Ectodermal cell (in vitro differentiated cells): Measurements from ENCODE around the gene PEMT.

ENCODE experiments used
- H3K27ac ChIP-seq: 2 replicates; pipeline ENCODE4 v1.7.0; 2013; ENCODE audit warnings: mild to moderate bottlenecking, low read depth, low read length; ENCODE audit not compliant: insufficient read depth, poor library complexity, severe bottlenecking
- H3K27me3 ChIP-seq: 2 replicates; pipeline ENCODE4 v1.7.0; 2013; ENCODE audit warnings: mild to moderate bottlenecking, low read length; ENCODE audit not compliant: insufficient read depth, control insufficient read depth, poor library complexity, severe bottlenecking
- H3K36me3 ChIP-seq: one replicate; pipeline ENCODE4 v1.7.0; 2013; ENCODE audit warnings: low read length; ENCODE audit not compliant: control insufficient read depth, insufficient read depth
- H3K4me1 ChIP-seq: one replicate; pipeline ENCODE4 v1.7.0; 2013; ENCODE audit warnings: low read length; ENCODE audit not compliant: control insufficient read depth, insufficient read depth
- H3K4me3 ChIP-seq: 2 replicates; pipeline ENCODE4 v1.7.0; 2013; ENCODE audit warnings: low read depth, low read length, control low read depth; ENCODE audit not compliant: insufficient read depth
- H3K9me3 ChIP-seq: 2 replicates; pipeline ENCODE4 v1.7.0; 2013; ENCODE audit warnings: mild to moderate bottlenecking, low read length, moderate library complexity; ENCODE audit not compliant: control insufficient read depth
- WGBS, 2 experiments: methylation state at CpG; one replicate each; pipeline ENCODE4 v1.1.7; 2013; ENCODE audit warnings: missing lambda C conversion rate in 2 of 2; 5-methylcytosine and 5-hydroxymethylcytosine counted together

PEMT gene

DNA sequence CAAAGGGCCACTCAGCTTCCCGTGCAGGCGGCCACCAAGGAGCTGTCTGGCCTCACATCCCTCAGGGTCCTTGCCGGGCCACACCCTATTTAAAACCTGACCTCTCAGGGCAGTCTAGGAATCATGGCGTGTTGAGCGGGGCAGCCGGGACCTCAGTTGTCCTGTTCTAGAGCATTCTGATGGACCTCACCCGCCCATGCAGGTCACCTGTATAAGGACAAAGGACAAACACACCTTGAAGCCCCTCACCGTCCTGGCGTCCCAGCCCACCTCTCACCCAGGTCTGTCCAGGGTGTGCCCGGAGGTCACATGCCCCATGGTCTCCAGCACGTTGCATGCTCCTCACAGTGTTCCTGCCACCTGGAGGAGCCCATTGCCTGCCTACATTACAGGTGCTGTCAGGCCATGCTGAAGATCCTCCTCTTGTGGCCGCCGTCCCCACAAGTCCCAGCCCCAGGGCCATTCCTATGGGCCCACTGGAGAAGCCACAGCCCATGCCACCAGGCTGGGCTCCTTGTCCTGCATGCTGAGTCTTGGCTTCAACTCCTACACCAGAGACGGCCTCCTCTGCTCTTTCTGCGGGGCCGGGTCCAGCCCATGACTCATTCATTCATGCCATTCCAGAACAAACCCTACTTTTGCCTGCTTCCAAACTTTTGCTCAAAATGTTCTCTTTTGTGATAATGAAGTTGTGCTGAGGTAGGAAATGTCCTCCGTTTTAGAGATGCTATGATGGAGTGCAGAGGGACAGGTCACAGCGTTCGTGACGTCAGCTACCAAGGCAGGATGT is 46.3 kb downstream of the PEMT start:
- no peak overlapping the region for H3K27ac ChIP-seq
- 94 to 95% methylated on average over 20 of the region's 20 CpGs for WGBS, 2 experiments

DNA sequence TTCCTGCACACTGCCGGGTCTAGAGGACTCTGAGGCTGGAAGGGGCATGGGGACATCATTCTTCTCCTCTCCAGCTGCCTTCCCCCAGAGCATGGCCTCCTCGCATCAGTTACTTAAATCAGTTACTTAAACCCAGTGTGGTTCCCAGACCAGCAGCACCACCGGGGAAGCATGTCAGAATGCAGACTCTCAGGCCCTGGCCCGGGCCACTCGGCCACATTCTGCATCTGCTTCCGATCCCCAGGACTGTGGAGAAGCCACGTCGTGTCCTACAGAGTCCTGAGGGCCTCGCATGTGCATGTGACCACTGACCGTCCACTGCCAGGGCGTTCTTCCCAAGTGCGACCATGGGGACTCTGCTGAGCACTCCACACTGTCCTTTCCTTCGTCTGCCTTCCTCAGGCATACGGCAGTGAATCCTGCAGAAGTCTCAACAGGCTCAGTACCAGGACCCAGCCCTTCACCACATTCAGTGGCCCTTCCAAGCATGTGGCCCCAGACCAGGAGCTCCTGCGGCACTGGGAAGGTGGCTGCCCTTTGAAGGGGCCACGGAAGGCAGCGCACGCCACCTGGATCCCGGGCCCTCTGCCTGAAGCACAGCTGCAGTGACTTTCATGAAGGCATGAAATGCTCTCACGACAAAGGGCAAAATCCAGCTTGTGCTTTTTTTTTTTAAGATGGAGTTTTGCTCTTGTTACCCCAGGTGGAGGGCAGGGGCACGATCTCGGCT is 48.4 kb downstream of the PEMT start:
- 94 to 95% methylated on average over 22 of the region's 22 CpGs for WGBS, 2 experiments
- Histone ChIP-seq H3K27me3 (no peaks in the 10 kb centered on the region), H3K36me3 (no peaks in the 10 kb centered on the region), H3K27ac (no peak overlapping the region), H3K4me1 (peaks cover 12% of the 10 kb centered on the region), H3K4me3 (no peak overlapping the region), H3K9me3 (no peaks in the 10 kb centered on the region)

More for the DNA sequence above, 46.3 kb downstream of the PEMT start:
- no peak overlapping the region for H3K4me3 ChIP-seq
- peaks cover 9% of the 10 kb centered on the region for H3K4me1 ChIP-seq
- no peaks in the 10 kb centered on the region for H3K36me3 ChIP-seq
- no peaks in the 10 kb centered on the region for H3K27me3 ChIP-seq
- no peaks in the 10 kb centered on the region for H3K9me3 ChIP-seq

DNA sequence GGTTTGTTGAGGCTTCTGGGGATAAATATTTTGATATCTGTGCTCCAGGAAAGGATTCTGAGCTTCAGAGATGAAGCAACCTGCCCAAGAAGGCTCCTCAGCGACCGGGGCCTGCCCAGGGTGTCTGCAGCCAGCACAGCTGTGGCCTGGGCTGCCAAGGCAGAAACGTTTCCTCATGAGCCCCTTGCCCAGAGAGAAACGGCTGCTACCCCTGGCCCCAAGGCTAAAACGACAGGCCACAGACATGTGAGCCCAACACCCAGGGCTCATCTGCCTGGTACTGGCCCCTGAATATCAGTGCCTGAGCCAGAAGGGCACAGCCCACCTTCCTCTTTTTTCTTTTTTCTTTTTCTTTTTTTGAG is 49.9 kb downstream of the PEMT start:
- Histone ChIP-seq H3K27me3 (no peaks in the 10 kb centered on the region), H3K27ac (no peak overlapping the region), H3K36me3 (no peaks in the 10 kb centered on the region), H3K4me3 (no peak overlapping the region), H3K4me1 (peaks cover 19% of the 10 kb centered on the region), H3K9me3 (no peaks in the 10 kb centered on the region)
- WGBS, 2 experiments = 89 to 92% methylated on average over 5 of the region's 5 CpGs

DNA sequence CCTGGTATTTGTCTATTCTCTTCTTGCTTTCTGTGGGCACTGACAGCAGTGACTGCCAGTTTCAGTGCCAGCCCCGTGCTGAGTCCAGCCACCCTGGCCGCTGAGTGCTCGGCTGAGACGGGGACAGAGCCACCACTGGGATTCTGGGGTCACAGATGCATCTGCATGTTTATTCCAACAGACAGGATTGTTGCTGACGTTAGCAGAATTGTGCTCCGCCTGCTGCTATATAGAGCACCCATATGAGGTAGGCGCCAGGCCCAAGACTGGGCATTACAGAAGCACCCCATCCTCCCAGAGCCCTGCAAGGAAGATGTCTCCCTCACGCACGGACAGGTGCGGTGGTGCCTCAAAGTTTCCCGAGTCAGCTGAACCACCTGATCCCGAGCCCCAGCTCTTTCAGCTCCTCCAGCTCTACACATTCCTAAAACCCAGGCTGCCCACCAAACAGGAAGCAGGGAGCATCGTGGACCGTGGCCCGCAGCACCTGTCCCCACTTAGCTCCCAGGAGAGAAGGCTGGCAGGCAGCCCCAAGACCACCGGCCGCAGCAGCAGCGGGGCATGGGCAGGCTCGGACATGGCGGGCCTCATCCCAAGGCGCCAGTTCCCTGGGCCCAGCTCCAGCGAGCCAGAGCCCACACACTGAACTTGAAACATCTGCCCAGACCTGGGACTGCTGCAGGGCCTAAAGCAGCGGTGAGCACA is 50.4 kb downstream of the PEMT start:
- H3K36me3 ChIP-seq = no peaks in the 10 kb centered on the region
- H3K27me3 ChIP-seq = no peaks in the 10 kb centered on the region
- WGBS, 2 experiments = 89 to 90% methylated on average over 23 of the region's 23 CpGs
- peaks cover 19% of the 10 kb centered on the region for H3K4me1 ChIP-seq
- no peak overlapping the region for H3K4me3 ChIP-seq
- no peak overlapping the region for H3K27ac ChIP-seq
- no peaks in the 10 kb centered on the region for H3K9me3 ChIP-seq

DNA sequence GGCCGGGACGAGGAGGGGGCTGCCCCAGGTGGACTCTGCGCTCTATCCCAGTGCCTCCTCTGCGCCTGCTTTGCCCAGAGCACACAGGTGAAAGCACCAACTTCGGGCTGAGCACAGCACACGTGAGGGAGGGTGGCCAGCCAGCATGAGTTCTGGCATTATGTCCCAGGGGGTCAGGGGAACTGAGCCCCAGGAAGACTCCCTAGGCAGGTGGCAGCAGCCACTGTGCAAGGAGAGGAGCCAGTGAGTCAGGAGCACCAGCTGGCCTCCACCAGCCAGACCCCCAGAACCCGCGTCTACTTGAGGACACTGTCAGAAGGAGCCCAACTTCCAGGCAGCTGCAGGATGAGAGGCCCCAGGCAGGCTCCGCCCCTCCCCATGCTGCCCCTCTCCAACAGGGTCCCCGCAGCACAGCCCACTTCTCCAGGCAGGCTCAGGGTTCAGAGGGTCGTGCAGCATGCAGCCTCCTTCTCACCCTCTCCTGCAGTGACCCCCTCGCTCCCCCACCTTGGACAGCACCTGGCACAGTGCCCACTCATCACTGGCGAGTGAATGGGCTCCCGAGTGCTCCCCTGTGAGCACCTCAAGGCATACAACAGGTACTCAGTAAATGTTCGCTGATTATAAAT is 51.1 kb downstream of the PEMT start:
- WGBS, 2 experiments = 82 to 83% methylated on average over 15 of the region's 15 CpGs
- Histone ChIP-seq H3K27me3 (no peaks in the 10 kb centered on the region), H3K36me3 (no peaks in the 10 kb centered on the region), H3K4me1 (peaks cover 19% of the 10 kb centered on the region), H3K9me3 (no peaks in the 10 kb centered on the region), H3K4me3 (no peak overlapping the region), H3K27ac (no peak overlapping the region)

DNA sequence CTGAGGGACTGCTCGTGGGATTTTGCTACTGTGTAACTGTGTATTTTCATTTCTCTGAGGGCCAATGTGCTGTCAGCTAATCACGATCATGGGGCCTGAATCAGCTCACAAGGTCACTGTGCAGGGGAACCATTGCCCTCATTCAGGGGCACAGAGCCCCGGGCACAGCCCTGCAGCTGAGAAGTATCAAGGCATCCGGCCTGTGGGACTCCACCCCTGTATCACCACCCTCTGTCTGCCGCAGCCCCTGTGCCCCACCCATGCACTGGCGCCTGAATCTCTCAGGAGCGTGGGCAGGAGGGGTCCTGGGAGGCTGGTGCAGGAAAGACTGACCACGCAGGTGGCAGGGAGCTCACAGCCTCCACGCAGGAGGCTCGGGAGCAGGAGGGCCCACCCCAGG is 51.9 kb downstream of the PEMT start:
- H3K36me3 ChIP-seq = no peaks in the 10 kb centered on the region
- whole genome bisulfite sequencing, 2 experiments = 92 to 95% methylated on average over 10 of the region's 10 CpGs
- no peaks in the 10 kb centered on the region for H3K9me3 ChIP-seq
- no peak overlapping the region for H3K27ac ChIP-seq
- H3K4me1 ChIP-seq = peaks cover 19% of the 10 kb centered on the region
- no peaks in the 10 kb centered on the region for H3K27me3 ChIP-seq
- no peak overlapping the region for H3K4me3 ChIP-seq

DNA sequence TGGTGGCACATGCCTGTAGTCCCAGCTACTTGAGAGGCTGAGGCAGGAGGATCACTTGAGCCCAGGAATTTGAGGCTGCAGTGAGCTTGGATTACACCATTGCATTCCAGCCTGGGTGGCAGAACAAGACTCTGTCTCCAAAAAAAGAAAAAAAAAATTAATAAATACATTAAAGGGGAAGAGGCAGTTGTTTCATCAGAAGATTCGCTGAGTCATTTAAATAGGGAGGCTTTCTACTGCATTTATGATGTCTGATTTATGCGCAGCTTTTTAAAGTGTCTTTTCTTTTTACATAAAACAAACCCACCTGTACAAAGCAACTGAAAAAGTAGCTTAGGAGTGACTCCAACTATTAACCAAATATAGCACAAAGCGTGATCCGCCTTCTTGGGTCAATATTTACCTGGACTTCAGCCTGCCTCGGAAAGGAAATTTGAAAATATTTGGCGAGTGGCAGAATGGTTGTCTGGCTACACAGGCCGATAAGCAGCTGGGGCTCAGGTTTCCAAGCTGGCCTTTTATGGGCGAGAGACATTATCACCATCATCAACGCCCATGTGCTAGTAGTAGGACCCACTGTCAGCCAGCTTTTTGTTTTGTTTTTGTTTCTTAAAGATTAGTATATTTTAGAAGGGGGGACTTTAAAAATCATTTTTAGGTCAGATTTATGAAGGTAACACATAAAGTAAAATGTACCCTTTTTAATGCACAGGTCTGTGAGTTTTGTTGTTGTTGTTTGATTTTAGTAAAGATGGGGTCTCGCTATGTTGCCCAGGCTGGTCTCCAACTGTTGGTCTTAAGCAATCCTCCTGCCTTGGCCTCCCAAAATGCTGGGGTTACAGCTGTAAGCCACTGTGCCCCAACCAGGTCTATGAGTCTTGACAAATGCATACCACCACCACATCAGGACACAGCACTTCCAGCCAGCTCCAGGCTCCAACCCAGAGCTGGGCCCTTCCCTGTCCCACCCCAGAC is 52.8 kb downstream of the PEMT start:
- Histone ChIP-seq H3K4me3 (no peak overlapping the region), H3K9me3 (no peaks in the 10 kb centered on the region), H3K27me3 (no peaks in the 10 kb centered on the region), H3K27ac (no peak overlapping the region), H3K4me1 (peaks cover 19% of the 10 kb centered on the region), H3K36me3 (no peaks in the 10 kb centered on the region)
- 91 to 94% methylated on average over 10 of the region's 10 CpGs for WGBS, 2 experiments

DNA sequence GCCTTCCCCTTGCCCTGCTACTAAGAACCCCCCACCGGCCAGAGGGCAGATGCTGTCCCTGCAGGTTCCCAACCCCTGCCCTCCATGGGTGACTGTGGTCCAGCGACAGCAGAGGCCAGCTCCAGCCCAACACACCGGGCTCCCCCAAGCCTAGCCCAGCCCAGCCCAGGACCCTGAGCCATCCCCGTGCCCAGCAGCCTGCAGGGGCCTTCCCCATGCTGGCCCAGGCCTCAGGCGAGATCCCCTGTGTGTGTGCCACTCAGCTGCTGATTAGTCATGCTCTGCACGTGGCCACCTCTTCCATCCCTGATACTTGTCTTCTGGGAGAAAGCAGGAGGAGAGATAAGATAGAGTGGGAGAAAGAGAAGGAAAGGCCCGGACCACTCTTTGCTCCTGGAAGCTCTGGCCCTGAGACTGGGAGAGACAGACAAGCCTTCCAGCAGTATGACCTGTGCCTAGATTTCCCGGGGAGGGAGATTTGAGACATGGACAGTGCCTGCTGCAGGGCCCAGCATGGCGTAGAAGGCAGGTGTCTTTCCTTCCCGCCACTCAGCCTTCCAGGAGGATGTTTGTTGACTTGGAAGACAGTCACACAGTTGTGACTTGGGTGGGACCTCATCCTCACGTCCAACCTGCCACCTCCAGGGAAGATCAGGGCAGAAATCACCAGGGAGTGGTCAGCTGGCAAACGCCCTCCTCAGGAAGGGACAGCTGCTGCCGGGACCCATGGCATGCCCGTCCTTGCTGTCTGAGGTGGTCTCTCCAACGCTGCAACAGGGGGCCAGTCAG is 54.0 kb downstream of the PEMT start:
- no peaks in the 10 kb centered on the region for H3K36me3 ChIP-seq
- no peaks in the 10 kb centered on the region for H3K27me3 ChIP-seq
- H3K4me3 ChIP-seq = no peak overlapping the region
- peaks cover 19% of the 10 kb centered on the region for H3K4me1 ChIP-seq
- H3K27ac ChIP-seq = no peak overlapping the region
- no peaks in the 10 kb centered on the region for H3K9me3 ChIP-seq
- 88 to 90% methylated on average over 15 of the region's 15 CpGs for WGBS, 2 experiments

DNA sequence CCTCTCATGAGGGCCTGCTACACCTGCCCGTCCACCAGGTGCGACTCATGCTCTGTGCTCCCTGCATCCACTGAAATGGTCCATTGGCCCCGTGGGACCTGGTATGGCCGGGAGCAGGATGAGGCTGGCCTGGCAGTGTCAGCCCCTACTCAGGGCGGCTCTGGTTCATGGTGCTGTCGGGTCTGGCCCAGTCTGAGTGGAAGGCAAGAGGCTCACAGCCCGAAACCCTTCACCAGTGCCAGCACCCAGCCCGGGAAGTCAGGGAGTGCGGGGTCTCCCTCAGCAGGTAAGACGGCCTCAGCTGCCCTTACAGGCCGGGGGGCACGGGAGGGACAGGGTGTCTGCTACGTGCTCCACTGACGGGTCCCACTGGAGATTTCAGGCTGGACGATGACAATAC is 54.8 kb downstream of the PEMT start:
- H3K4me1 ChIP-seq = peaks cover 19% of the 10 kb centered on the region
- no peak overlapping the region for H3K4me3 ChIP-seq
- 95 to 97% methylated on average over 15 of the region's 15 CpGs for WGBS, 2 experiments
- H3K9me3 ChIP-seq = no peaks in the 10 kb centered on the region
- no peaks in the 10 kb centered on the region for H3K27me3 ChIP-seq
- no peak overlapping the region for H3K27ac ChIP-seq
- no peaks in the 10 kb centered on the region for H3K36me3 ChIP-seq
